Keratinocyte (primary cell): ENCODE data around the gene GSTM2.
"Not testable (repeated sequence)": the region's sequence is repeated elsewhere in the genome, so short reads cannot be mapped to it uniquely, and the experiment has no call there.

Experiments
- EZH2 ChIP-seq: IDR thresholded peaks from one replicate; pipeline ENCODE4 v1.6.1; 2012; ENCODE audit warnings: inconsistent platforms, mild to moderate bottlenecking, low read length, moderate library complexity
- TF ChIP-seq, protein P1 (sequence below), 3 experiments: IDR thresholded peaks in 1 of 3; conservative IDR thresholded peaks in 1 of 3; optimal IDR thresholded peaks in 1 of 3; 2 replicates in 2 of 3; 3 replicates in 1 of 3; pipeline versions ENCODE3 to v1.5.1; 2011; ENCODE audit warnings: low read length in 3 of 3, mild to moderate bottlenecking in 3 of 3, moderate library complexity in 2 of 3, control low read depth in 1 of 3, inconsistent platforms in 1 of 3; ENCODE audit not compliant: insufficient read depth in 2 of 3; ENCODE audit errors: extremely low read depth in 1 of 3

DNA sequence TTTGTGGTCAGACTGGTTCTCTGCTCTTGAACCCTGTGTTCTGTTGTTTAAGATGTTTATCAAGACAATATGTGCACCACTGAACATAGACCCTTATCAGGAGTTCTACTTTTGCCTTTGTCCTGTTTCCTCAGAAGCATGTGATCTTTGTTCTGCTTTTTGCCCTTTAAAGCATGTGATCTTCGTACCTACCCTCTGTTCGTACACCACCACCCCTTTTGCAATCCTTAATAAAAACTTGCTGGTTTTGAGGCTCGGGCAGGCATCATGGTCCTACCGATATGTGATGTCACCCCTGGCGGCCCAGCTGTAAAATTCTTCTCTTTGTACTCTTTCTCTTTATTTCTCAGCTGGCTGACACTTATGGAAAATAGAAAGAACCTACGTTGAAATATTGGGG lies 16.9 kb downstream of the GSTM2 start:
- TF ChIP-seq, protein P1, sequence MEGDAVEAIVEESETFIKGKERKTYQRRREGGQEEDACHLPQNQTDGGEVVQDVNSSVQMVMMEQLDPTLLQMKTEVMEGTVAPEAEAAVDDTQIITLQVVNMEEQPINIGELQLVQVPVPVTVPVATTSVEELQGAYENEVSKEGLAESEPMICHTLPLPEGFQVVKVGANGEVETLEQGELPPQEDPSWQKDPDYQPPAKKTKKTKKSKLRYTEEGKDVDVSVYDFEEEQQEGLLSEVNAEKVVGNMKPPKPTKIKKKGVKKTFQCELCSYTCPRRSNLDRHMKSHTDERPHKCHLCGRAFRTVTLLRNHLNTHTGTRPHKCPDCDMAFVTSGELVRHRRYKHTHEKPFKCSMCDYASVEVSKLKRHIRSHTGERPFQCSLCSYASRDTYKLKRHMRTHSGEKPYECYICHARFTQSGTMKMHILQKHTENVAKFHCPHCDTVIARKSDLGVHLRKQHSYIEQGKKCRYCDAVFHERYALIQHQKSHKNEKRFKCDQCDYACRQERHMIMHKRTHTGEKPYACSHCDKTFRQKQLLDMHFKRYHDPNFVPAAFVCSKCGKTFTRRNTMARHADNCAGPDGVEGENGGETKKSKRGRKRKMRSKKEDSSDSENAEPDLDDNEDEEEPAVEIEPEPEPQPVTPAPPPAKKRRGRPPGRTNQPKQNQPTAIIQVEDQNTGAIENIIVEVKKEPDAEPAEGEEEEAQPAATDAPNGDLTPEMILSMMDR (optimal IDR thresholded peaks at IDR 0.05 in 1 of 3, IDR thresholded peaks at IDR 0.05 in 1 of 3, conservative IDR thresholded peaks at IDR 0.05 in 1 of 3; ENCODE audit: extremely low read depth in 1 of 3, insufficient read depth in 2 of 3, low read length in 3 of 3), result not testable (repeated sequence)
- not testable (repeated sequence) for TF ChIP-seq EZH2
